ENCODE data around the gene RREB1.

DNA sequence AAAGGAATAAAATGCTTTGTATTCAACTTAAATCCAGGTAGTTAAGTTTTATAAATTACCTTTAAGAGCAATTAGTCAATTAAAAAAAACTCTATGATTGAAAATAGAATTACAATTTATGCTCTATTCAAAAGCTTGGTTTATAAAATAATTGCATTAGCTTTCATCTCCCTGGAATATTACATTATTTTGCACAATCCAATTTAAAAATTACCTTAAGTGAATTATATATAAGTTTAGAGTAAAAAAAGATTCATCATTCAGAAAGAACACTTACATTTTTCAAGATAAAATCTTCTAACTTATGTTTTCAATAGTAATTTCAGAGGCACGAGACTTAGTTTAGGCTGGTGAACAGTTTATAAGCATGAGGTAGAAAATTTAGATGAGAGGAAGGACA is 190.4 kb downstream of the RREB1 start:
- no peak for TF ChIP-seq RAD21 (IDR thresholded peaks at IDR 0.05; ENCODE audit: low read length)
- TF ChIP-seq POLR2A (IDR thresholded peaks at IDR 0.05; ENCODE audit: low read depth, low read length), result no peak
- TF ChIP-seq, protein P1, sequence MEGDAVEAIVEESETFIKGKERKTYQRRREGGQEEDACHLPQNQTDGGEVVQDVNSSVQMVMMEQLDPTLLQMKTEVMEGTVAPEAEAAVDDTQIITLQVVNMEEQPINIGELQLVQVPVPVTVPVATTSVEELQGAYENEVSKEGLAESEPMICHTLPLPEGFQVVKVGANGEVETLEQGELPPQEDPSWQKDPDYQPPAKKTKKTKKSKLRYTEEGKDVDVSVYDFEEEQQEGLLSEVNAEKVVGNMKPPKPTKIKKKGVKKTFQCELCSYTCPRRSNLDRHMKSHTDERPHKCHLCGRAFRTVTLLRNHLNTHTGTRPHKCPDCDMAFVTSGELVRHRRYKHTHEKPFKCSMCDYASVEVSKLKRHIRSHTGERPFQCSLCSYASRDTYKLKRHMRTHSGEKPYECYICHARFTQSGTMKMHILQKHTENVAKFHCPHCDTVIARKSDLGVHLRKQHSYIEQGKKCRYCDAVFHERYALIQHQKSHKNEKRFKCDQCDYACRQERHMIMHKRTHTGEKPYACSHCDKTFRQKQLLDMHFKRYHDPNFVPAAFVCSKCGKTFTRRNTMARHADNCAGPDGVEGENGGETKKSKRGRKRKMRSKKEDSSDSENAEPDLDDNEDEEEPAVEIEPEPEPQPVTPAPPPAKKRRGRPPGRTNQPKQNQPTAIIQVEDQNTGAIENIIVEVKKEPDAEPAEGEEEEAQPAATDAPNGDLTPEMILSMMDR (conservative IDR thresholded peaks at IDR 0.05; ENCODE audit: low read depth, low read length), result no peak
- no peak for TF ChIP-seq RFX5 (IDR thresholded peaks at IDR 0.05; ENCODE audit: low read depth, low read length)
